Transverse colon (tissue), 4 donors: Measurements from ENCODE around the gene NUP62.

Experiments used
- CTCF ChIP-seq, 5 experiments: fragments of 200-600 bp in 3 of 5; fragments of 450-650 bp in 2 of 5; sonication (generic) in 3 of 5; IDR thresholded peaks; 1 replicate in 2 of 5; 2 replicates in 3 of 5; pipeline ENCODE4 v1.5.1; 2016 to 2017; ENCODE audit warnings: antibody characterized with exemption in 5 of 5, inconsistent platforms in 3 of 5, mild to moderate bottlenecking in 2 of 5, moderate library complexity in 1 of 5
- EP300 ChIP-seq: sonication (generic); formaldehyde crosslinking; IDR thresholded peaks from one replicate; pipeline ENCODE4 v1.6.1; 2017; ENCODE audit warnings: antibody characterized with exemption, low read depth
- POLR2A ChIP-seq: fragments of 450-650 bp; IDR thresholded peaks from one replicate; pipeline ENCODE4 v1.6.1; 2016; ENCODE audit warnings: antibody characterized with exemption, mild to moderate bottlenecking, moderate library complexity
- POLR2AphosphoS5 ChIP-seq, 3 donors: sonication (generic); formaldehyde crosslinking; IDR thresholded peaks; one replicate each; pipeline ENCODE4 v1.6.1; 2016; ENCODE audit warnings: antibody characterized with exemption in 3 of 3

GRCh38 chr19:49863254-49863934 lies 65.9 kb downstream of the NUP62 start:
- TF ChIP-seq EP300, result no peak
- TF ChIP-seq CTCF (IDR thresholded peaks at IDR 0.05), result no peak
- TF ChIP-seq POLR2AphosphoS5 (IDR thresholded peaks at IDR 0.05), result no peak
- TF ChIP-seq POLR2A, result no peak
